CD4-positive, alpha-beta T cell treated with Interleukin-2 at 100 ng/mL for 4 hours (primary cell): Measurements from ENCODE around the gene MB21D2.
A peak's percentile ranks its signal among the peaks of the same experiment; 100 is the strongest.

Source experiments
- DNase-seq: peaks from one replicate; pipeline ENCODE4 v3.0.0-alpha.2; 2020; ENCODE audit warnings: low spot score

Gene MB21D2

GRCh38 chr3:192890347-192891335 lies 27.0 kb downstream of the MB21D2 start:
- DNase-seq, result no peak

- no peak for DNase-seq
Observed at GRCh38 chr3:192889679-192890078, 28.0 kb downstream of the MB21D2 start.

GRCh38 chr3:192888190-192888589 lies 29.5 kb downstream of the MB21D2 start:
- no peak for DNase-seq

GRCh38 chr3:192887701-192888100 lies 30.0 kb downstream of the MB21D2 start:
- DNase-seq, result peak; percentile 38

- no peak for DNase-seq
Observed at GRCh38 chr3:192887047-192887446, 30.6 kb downstream of the MB21D2 start.

- no peak for DNase-seq
Observed at GRCh38 chr3:192884777-192885773, 32.6 kb downstream of the MB21D2 start.

GRCh38 chr3:192883512-192883911 lies 34.1 kb downstream of the MB21D2 start:
- DNase-seq, result no peak

GRCh38 chr3:192881159-192881786 lies 36.4 kb downstream of the MB21D2 start:
- no peak for DNase-seq

GRCh38 chr3:192880313-192880712 lies 37.3 kb downstream of the MB21D2 start:
- no peak for DNase-seq

- DNase-seq, result no peak
Observed at GRCh38 chr3:192879346-192880031, 38.2 kb downstream of the MB21D2 start.

GRCh38 chr3:192875971-192876565 lies 41.6 kb downstream of the MB21D2 start:
- no peak for DNase-seq

GRCh38 chr3:192870822-192871221 lies 46.8 kb downstream of the MB21D2 start:
- no peak for DNase-seq

- DNase-seq, result no peak
Observed at GRCh38 chr3:192869131-192870031, 48.3 kb downstream of the MB21D2 start.

- DNase-seq, result no peak
Observed at GRCh38 chr3:192867645-192868044, 50.0 kb downstream of the MB21D2 start.

GRCh38 chr3:192866804-192867203 lies 50.9 kb downstream of the MB21D2 start:
- no peak for DNase-seq

- DNase-seq, result no peak
Observed at GRCh38 chr3:192864941-192865340, 52.7 kb downstream of the MB21D2 start.

GRCh38 chr3:192863091-192863420 lies 54.6 kb downstream of the MB21D2 start:
- DNase-seq, result no peak

GRCh38 chr3:192862408-192863090 lies 55.1 kb downstream of the MB21D2 start:
- no peak for DNase-seq

GRCh38 chr3:192861972-192862371 lies 55.7 kb downstream of the MB21D2 start:
- no peak for DNase-seq
